Superior temporal gyrus (tissue), 1 donor: ENCODE measurements around the gene LRRC31.

ENCODE experiments used
- DNase-seq: peaks from one replicate; pipeline ENCODE4 v3.0.0-alpha.2; 2016; ENCODE audit errors: extremely low spot score

The LRRC31 gene

DNA sequence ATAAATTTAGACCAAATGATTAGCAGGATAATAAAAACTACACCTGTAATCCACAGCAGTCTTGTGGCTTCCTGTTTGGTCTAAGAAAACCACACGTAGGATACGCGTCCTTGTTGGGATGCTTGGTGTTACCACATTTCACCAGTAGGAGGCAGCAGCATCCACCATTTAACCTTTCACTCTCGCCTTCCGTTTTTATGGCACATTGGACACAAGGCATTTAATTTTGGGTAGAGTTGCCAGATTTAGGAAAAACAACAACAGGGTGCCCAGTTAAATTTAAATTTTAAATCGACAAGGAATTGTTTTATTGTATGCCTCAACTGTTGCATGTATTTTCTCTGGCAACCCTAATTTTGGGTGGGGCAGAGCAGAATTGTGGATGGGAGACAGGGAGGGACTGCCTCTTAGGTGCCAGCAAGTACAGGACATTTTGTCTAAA lies 6.3 kb downstream of the LRRC31 start:
- DNase-seq, result peak; percentile 94

DNA sequence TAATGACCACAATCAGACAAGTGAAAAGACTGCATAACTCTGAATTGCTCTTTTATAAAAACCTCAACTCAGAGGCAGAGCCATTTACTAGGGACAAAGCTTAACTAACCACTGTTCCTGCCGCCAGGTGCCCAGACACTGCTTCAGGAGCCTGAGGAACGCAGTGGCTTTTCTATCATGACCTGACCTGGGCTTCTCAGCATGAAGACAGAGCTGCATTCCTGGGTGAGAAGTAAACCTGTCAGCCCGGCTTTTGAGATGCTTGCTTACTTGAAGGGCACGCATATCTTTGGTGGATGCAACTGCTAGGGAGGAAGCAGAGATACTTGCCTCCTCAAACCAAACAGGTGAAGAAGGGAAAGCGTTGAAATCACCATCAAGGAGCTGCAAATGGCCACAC lies 7.9 kb downstream of the LRRC31 start:
- no peak for DNase-seq

DNA sequence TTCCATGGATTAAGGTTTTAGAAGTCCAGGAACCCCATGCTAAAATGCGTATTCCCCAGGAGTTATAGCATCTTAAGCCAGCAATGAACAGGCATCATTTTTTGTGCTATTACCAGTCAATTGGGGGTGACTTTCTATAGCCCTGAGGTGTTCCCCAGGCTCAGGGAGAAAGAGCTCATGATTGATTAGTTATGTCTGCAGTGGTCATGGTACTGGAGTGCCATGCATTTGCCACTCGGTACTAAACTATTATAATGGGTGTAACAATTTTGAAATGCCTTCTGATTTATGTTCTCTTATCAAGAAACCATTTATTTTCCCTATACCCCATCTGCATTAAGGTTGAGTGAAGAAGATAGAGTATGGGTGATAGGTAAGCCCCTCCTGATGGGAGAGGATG lies 11.9 kb downstream of the LRRC31 start:
- no peak for DNase-seq

DNA sequence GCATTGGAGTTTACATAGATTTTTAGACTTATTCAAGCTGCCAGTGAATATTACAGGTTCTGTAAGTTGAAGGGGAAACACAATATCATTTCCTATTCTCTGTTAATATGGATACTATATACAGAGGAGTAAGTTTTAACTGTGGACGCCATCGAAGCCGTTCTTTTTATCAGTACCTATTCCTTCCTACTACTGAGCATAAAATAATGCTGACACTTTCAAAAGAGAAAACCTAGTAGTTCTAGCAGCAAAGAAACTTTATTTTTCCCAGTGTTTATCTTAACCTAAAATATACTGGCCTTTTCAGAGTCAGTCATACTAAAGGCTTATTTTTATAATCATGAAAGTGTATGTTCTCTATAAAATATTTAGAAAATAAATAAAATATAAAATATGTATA lies 14.2 kb downstream of the LRRC31 start:
- DNase-seq, result no peak

DNA sequence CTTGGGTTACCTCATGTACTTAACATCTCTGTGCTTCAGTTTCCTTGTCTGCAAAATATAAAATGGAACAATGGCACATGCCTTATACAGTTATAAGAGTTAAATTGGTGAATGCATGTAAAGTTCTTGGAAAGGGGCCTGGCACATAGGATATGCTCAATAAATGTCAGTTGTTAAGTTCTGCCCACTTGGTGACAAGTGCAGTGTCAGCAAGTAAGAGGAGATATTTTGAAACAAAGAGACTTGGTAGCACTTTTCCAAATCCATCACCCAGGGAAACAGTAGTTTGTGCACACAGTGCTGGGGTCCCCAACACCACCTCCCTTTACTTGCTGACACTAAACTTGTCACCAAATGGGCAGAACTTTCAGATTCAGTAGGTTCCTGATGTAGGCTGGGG lies 19.1 kb downstream of the LRRC31 start:
- DNase-seq, result no peak

DNA sequence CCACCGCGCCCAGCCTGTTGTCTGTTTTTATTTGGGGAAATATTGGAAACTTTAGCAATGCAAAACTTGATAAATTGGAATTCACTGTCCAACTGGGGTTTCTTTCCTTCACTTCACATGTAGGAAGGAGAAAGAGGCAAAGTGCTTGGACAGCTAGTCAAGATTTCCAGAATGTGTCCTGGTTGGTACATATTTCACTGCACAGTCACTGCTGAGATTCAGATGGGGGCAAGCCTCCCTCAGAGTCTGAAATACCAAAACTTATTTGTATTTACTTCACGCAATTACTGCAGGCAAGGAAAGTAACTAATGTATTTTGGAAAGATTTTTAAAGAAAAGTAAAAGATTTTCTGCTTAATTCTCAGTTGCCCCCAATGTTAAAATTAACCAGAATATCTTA lies 21.0 kb downstream of the LRRC31 start:
- no peak for DNase-seq

DNA sequence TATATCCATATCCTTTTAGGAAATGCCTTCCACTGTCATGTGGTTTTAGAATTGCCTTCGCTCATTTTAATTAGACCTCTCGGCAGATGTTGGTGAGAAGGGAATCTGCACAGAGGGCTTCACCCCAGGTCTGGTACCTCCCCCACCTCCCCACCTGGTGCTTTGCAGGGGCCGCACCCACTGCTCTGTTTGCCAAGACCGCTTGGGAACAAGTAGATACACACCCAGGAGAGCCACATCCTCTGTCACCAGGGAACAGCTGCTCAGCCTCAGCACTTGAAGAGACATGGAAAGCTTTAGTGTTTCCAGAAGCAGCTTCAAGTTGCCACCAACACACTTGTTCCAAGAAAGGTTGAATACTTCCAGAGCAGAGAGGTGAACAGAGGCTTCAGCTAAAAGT lies 21.8 kb downstream of the LRRC31 start:
- DNase-seq, result no peak

DNA sequence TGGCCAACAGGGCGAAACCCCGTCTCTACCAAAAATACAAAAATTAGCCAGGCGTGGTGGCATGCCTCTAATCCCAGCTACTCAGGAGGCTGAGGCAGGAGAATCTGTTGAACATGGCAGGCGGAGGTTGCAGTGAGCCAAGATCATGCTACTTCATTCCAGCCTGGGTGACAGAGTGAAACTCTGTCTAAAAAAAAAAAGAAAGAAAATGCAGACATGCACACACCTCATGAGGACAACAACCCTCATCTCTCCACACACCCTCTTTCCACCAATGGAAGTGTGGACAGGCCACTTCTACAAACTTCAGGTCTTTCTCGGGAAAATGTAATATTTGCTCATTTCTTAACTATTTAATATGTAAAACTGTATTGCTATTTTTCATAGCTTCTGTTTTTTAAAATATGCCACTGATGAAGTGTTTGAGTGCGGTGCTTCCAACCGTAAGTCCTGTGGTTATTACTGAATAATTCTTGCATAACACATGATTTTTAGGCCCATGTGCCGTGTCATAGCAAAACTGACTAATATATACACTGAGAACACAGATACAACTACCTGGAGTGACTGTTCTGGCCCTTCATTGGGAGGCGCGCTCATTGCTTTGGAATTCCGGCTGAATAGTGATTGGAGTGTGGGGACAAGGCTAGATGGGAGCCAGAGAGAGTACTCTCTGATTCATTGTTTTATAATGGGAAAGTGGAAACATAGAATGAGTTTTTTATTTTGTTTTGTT lies 23.1 kb downstream of the LRRC31 start:
- no peak for DNase-seq

DNA sequence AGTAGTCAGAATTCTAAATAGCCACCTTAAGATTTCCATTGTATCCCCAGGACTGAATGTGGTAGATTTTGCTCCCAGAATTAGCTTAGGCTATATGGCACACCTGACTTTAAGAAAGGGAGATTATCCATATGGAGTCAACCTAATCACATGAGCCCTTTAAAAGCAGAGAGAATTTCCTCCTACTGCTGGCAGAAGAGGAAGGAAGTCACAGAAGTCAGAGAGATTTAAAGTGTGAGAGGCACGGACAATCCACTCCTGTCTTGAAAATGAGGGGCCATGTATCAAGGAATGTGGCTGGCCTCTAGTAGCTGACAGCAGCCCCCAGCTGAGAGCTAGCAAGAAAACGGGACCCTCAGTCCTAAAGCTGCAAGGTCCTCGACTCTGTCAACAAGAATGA lies 26.8 kb downstream of the LRRC31 start:
- no peak for DNase-seq

DNA sequence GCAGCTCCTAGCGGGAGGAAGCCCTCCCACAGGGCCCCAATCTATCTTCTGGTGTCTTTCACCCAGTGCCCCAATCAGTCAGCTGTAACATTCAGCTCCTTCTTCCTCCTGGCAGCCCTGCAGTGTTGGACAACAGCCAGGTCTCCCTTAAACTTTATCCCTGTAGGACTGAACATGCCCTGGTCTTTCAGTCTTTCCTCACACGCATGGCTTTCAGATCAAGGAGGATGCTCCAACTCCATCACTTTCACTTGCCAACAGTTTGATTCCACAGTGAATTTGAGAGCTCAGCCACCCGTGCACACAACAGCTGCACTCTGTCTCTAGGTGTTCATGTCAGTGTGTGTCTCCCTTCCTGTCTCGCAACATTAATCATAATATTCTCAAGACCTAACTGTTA lies 28.6 kb downstream of the LRRC31 start:
- no peak for DNase-seq

DNA sequence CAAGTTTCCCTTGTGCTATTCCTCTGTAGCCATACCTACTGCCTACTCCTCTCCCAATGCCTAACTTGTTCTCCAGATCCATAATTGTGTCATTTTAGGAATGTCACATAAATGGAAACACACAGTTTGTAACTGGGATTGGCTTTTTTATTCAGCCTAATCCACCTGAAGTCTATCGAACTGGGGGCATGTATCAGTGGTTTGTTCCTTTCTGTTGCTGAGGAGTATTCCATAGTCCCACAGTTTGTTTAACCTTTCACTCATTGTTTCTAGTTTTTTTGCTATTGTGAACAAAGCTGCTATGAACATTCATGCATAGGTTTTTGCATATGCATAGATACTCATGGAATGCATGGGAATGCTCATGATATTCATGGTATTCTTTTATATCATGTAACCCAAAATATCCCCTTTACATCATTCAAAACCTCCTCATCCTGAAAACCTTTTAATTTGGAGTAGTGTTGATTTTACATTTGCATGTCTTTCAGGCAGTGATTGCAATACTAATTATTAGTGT lies 31.2 kb downstream of the LRRC31 start:
- no peak for DNase-seq

DNA sequence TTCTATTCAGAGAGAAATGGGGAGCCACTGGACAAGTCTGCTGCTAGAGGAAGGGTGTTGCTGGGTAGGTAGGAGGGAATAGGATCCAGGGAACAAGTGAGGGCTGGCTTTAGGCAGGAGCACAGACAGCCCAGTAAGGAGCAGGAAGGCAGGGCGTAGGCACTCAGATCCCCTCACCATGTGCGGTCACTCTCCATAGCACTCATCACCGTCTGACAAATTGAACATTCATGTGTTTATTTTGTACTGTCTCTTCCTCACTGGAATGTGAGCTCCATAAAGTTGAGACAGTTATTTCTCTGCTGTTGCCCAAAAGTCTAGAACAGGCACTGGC lies 32.8 kb downstream of the LRRC31 start:
- DNase-seq, result no peak

DNA sequence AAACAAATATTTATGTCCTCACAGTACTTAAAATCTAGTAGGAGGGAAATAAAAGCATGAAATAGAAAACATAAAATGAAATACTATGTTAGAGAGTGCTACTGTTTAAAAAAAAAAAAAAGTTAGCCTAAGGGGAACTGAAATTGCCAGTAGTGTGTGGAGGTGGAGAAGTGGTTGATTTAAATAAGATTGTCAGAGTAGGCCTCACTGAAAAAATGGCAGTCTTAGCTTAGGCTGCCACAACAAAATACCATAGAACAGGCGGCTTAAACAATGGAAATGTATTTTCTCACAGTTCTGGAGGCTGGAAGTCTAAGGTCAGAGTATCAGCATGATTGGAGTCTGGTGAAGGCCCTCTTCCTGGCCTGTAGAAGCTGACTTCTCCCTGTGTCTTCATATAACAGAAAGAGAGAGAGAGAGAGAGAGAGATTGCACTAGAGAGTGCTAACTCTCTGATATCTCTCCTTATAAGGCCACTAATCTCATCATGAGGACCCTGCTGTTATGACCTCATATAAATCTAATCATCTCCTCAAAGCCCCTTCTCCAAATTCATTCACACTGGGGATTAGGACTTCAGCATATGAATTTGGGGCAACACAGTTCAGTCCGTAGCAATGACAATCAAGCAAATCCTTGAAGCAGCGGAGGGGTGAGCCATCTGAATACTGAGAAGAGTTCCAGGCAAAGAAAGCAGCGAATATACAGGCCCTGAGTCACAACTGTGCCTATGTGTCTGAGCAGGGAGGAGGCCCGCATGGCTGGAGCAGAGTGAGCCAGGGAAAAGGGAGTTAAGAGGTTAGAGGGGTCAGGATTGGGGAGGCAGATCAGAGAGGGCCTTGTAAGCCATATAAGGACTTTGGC lies 33.4 kb downstream of the LRRC31 start:
- no peak for DNase-seq

DNA sequence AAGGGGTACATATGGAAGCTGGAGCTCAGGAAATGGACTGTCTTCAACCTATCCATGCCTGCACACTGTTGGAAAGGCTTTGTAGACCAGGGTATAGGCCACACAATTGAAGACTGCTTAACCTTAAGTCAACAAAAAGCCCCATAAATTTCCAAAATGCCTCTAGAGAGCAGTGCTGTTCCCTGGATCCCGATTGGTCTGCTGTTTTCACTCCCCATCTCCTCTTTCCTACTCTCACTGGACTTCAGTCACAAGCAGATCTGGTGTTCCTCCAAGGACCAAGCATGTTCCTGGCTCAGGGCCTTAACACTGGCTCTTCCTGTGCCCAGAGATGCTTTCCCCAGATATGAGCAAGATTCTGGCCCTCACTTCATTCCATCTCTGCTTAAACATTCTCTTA lies 34.2 kb downstream of the LRRC31 start:
- DNase-seq, result no peak

DNA sequence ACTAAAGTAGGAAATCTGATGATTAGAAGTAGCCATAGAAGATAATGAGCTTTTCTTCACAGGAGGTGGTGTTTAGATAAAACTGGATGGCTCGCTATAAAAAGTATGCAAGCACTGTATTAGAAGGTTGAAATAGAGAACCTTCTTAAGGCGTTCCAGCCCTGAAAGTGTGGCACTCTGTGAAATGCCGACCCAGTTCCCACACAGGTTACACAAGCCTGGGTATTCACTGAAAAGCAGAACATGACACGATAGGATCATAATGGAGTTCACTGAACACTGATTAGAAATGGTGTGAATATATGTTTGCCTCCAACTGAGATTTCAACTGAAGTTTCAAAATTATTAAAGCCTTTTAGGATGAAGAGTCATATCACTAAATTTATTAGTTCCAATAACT lies 42.0 kb downstream of the LRRC31 start:
- DNase-seq, result no peak

DNA sequence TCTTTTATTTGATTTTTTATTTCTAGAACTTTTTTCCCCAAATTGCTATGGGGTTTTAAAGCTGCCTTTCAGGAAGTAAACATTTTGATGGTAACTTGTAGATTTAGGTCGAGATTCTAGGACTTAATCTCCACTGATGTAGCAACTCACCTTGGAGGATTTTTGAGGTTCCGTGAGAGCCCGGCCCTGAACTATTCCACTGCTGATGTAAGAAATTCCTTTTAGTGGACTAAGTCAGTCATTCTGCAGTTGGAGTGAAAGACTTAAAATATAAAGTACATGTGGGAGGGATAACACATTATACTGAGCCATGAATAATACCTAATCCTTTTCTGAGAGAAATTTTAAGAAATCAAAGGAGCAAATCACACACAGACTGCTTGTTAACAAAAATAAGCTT lies 44.4 kb downstream of the LRRC31 start:
- DNase-seq, result no peak

DNA sequence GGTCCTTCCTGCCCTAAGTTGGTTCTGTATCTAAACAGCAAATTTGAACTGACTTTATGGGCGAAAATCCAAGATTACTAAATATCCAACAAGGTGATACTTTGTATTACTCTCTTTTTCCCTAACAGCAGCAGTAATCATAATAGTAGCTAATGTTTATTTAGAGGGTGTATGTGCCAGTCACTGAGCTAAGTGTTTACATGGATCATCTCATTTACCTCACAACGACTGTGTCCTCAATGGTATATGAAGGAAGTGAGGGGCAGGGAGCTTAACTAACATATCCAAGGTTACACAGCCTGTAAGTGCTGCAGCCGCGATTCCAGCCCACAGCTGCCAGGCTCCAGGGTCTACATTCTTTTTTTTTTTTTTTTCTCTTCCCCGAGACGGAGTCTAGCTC lies 46.8 kb downstream of the LRRC31 start:
- no peak for DNase-seq

DNA sequence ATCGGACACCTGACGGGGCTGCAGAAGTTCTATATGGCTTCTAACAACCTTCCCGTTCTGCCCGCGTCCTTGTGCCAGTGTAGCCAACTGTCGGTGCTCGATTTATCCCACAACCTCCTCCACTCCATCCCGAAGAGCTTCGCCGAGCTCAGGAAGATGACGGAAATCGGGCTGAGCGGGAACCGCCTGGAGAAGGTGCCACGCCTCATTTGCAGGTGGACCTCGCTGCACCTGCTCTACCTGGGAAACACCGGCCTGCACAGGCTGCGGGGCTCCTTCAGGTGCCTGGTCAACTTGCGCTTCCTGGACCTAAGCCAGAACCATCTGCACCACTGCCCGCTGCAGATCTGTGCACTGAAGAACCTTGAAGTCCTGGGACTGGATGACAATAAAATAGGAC lies 47.2 kb downstream of the LRRC31 start:
- DNase-seq, result no peak

DNA sequence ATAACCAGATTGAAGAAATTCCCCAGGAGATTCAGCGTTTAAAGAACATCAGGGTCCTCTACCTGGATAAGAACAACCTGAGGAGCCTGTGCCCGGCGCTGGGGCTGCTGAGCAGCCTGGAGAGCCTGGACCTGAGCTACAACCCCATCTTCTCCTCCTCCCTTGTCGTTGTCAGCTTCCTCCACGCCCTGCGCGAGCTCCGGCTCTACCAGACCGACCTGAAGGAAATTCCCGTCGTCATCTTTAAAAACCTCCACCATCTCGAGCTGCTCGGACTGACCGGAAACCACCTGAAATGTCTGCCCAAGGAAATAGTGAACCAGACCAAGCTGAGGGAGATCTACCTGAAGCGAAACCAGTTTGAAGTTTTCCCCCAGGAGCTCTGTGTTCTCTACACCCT lies 47.6 kb downstream of the LRRC31 start:
- DNase-seq, result no peak

DNA sequence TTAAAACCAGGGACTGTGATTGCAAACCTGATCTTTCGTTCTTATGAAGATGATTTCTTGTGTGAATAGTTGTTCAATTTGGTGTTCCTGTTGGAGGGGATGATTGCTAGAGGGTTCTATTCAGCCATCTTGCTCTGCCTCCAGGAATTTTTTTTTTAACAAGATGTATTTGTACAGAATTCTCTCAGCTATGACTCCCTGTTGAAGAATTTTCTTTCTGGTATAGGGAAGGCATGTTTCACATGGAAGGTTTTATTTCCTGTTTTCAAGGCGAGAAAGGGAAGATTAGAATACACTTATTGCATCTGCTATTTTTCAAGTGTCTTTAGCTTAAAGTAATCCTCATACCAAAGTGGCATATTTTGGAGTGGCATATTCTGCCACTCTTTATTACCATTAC lies 51.4 kb downstream of the LRRC31 start:
- no peak for DNase-seq

DNA sequence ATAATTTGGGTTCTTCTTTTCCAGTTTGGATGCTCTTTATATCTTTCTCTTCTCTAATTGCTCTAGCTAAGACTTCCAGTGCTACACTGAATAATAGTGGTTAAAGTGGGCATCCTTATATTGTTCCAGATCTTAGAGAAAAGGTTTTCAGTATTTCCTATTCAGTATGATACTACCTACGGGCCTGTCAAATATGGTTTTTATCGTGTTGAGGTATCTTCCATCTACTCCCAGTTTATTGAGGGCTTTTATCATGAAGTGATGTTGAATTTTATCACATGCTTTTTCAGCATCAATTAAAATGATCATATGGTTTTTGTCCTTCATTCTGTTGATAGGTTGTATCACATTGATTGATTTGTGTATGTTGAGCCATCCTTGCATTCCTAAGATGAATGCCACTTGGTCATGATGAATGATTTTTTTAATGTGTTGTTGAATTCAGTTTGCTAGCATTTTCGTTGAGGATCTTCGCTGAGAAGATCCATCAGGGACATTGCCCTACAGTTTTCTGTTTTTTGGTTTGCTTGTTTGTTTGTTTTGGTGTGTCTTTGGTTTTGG lies 54.1 kb downstream of the LRRC31 start:
- DNase-seq, result no peak

DNA sequence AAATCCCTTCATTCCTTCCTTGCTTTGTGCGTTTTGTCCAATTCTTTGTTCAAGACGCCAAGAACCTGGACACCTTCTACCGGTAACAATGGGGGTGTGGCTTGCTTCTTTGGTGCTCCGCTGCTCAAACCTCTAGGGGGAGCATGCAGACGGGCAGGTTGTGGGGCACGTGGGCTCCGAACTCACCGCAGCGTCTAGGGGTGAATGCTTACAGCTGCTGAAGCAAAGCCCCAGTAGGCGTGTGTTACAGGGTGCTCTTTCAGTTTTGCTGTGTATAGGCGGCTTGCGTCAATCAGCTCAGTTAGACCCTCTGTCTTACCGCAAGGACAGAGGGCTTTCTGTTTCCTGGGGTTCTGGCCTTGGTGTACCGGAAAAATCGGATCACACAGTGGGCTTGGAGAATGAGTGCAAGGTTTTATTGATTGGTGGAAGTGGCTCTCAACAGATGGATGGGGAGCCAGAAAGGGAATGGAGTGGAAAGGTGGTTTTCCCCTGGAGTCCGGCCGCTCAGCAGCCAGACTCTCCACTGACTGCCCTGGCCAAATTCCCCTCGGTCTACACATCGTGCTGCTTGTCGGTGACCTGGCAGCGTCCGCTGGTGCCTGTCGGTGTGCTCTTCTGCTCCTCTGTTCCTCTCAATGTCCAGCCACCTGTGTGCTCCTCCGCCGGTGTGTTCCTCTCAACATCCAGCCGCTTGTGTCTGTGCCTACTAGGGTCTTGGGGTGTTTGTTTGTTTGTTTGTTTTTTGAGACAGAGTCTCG lies 55.8 kb downstream of the LRRC31 start:
- no peak for DNase-seq
